H9 (cell line): ENCODE results near the gene ZBTB45. TPM values are rescaled to one million over a fixed set of nuclear protein-coding genes. Genes with fewer than 3 reads are reported as not detected.

Experiments used
- DNase-seq: peaks from one replicate; pipeline ENCODE4 v3.0.0-alpha.2; 2017
- H2AFZ ChIP-seq: one replicate; pipeline ENCODE4 v1.6.1; 2013; ENCODE audit warnings: mild to moderate bottlenecking, low read length, control low read depth, moderate library complexity
- H2AK5ac ChIP-seq: 2 replicates; pipeline ENCODE4 v1.6.1; 2013; ENCODE audit warnings: low read length, control low read depth, mixed read lengths; ENCODE audit not compliant: insufficient read length
- H2BK120ac ChIP-seq: one replicate; pipeline ENCODE4 v1.6.1; 2013; ENCODE audit warnings: low read depth, mild to moderate bottlenecking, low read length, control low read depth, inconsistent platforms; ENCODE audit not compliant: poor library complexity, severe bottlenecking
- H2BK12ac ChIP-seq: 2 replicates; pipeline ENCODE4 v1.6.1; 2013; ENCODE audit warnings: low read length, control low read depth, mixed read lengths, low read depth; ENCODE audit not compliant: insufficient read length
- H2BK15ac ChIP-seq: 2 replicates; pipeline ENCODE4 v1.6.1; 2013; ENCODE audit warnings: low read depth, low read length, control low read depth
- H2BK20ac ChIP-seq: one replicate; pipeline ENCODE4 v1.6.1; 2013; ENCODE audit warnings: low read depth, mild to moderate bottlenecking, low read length, control low read depth, inconsistent platforms; ENCODE audit not compliant: poor library complexity, severe bottlenecking
- H2BK5ac ChIP-seq: 2 replicates; pipeline ENCODE4 v1.6.1; 2013; ENCODE audit warnings: low read length, control low read depth, mixed read lengths; ENCODE audit not compliant: insufficient read length
- H3K14ac ChIP-seq: 2 replicates; pipeline ENCODE4 v1.6.1; 2013; ENCODE audit warnings: low read length, control low read depth; ENCODE audit not compliant: insufficient read depth
- H3K18ac ChIP-seq: 2 replicates; pipeline ENCODE4 v1.6.1; 2013; ENCODE audit warnings: low read depth, mild to moderate bottlenecking, mixed read lengths, low read length, control low read depth; ENCODE audit not compliant: insufficient read length
- H3K23ac ChIP-seq: 2 replicates; pipeline ENCODE4 v1.6.1; 2013; ENCODE audit warnings: low read length, control low read depth, mixed read lengths, low read depth; ENCODE audit not compliant: insufficient read length
- H3K23me2 ChIP-seq: 2 replicates; pipeline ENCODE4 v1.6.1; 2013; ENCODE audit warnings: low read depth, mild to moderate bottlenecking, mixed read lengths, low read length, control low read depth; ENCODE audit not compliant: insufficient read length, poor library complexity, severe bottlenecking
- H3K27ac ChIP-seq: 2 replicates; pipeline ENCODE4 v1.5.1; 2013; ENCODE audit warnings: low read length, control low read depth, mixed read lengths, low read depth; ENCODE audit not compliant: insufficient read length
- H3K27me3 ChIP-seq: 2 replicates; pipeline ENCODE4 v1.6.1; 2013; ENCODE audit warnings: low read length, control low read depth, inconsistent platforms; ENCODE audit not compliant: insufficient read depth
- H3K4ac ChIP-seq: 2 replicates; pipeline ENCODE4 v1.6.1; 2013; ENCODE audit warnings: low read depth, mild to moderate bottlenecking, control low read depth, inconsistent platforms, low read length, moderate library complexity
- H3K4me1 ChIP-seq: 2 replicates; pipeline ENCODE4 v1.6.1; 2013; ENCODE audit warnings: low read length, control low read depth, inconsistent platforms; ENCODE audit not compliant: insufficient read depth
- H3K4me2 ChIP-seq: 2 replicates; pipeline ENCODE4 v1.6.1; 2013; ENCODE audit warnings: low read length, control low read depth, mixed read lengths; ENCODE audit not compliant: insufficient read length, insufficient read depth
- H3K56ac ChIP-seq: 2 replicates; pipeline ENCODE4 v1.6.1; 2013; ENCODE audit warnings: low read depth, mild to moderate bottlenecking, mixed read lengths, low read length, control low read depth; ENCODE audit not compliant: insufficient read length
- H3K79me1 ChIP-seq: 2 replicates; pipeline ENCODE4 v1.6.1; 2013; ENCODE audit warnings: low read depth, mild to moderate bottlenecking, moderate library complexity, low read length, control low read depth, inconsistent platforms; ENCODE audit not compliant: insufficient read depth, poor library complexity, severe bottlenecking
- H3K79me2 ChIP-seq: 2 replicates; pipeline ENCODE4 v1.6.1; 2013; ENCODE audit warnings: low read length, control low read depth, inconsistent platforms; ENCODE audit not compliant: insufficient read depth
- H3K9ac ChIP-seq: 2 replicates; pipeline ENCODE4 v1.6.1; 2013; ENCODE audit warnings: low read length, control low read depth, mixed read lengths; ENCODE audit not compliant: insufficient read length; ENCODE audit errors: extremely low read depth
- H3K9me3 ChIP-seq: one replicate; pipeline ENCODE4 v1.6.1; 2013; ENCODE audit warnings: low read depth, low read length, inconsistent platforms; ENCODE audit not compliant: control insufficient read depth
- H3T11ph ChIP-seq: one replicate; pipeline ENCODE4 v1.6.1; 2013; ENCODE audit warnings: mild to moderate bottlenecking, low read length, control low read depth, inconsistent platforms
- H4K20me1 ChIP-seq: one replicate; pipeline ENCODE4 v1.6.1; 2013; ENCODE audit not compliant: control insufficient read depth, insufficient read length, insufficient read depth
- H4K5ac ChIP-seq: 2 replicates; pipeline ENCODE4 v1.6.1; 2013; ENCODE audit warnings: low read depth, mild to moderate bottlenecking, mixed read lengths, low read length, control low read depth; ENCODE audit not compliant: insufficient read length
- H4K8ac ChIP-seq: replicated peaks from 2 replicates; pipeline ENCODE4 v1.6.1; 2013; ENCODE audit warnings: low read length, control low read depth, mixed read lengths, low read depth; ENCODE audit not compliant: insufficient read length
- H4K91ac ChIP-seq: 2 replicates; pipeline ENCODE4 v1.6.1; 2013; ENCODE audit warnings: low read depth, mild to moderate bottlenecking, moderate library complexity, mixed read lengths, low read length, control low read depth; ENCODE audit not compliant: insufficient read length
- H3K27ac Mint-ChIP-seq, 3 experiments: 2 replicates in 2 of 3; 3 replicates in 1 of 3; pipeline ENCODE4 v1.8.0; 2020 to 2021; ENCODE audit warnings: mixed read lengths in 3 of 3, mild to moderate bottlenecking in 1 of 3, moderate library complexity in 1 of 3
- H3K27me3 Mint-ChIP-seq: 2 replicates; pipeline ENCODE4 v1.8.0; 2021; ENCODE audit warnings: low read depth, mild to moderate bottlenecking, moderate library complexity, mixed read lengths
- H3K36me3 Mint-ChIP-seq, 3 experiments: 2 replicates in 2 of 3; 3 replicates in 1 of 3; pipeline ENCODE4 v1.8.0; 2020 to 2021; ENCODE audit warnings: low read depth in 3 of 3, mixed read lengths in 3 of 3; ENCODE audit not compliant: insufficient read depth in 1 of 3
- H3K4me1 Mint-ChIP-seq, 2 experiments: 2 replicates each; pipeline ENCODE4 v1.8.0; 2020; ENCODE audit warnings: mixed read lengths in 2 of 2
- H3K4me3 Mint-ChIP-seq, 2 experiments: 2 replicates in 1 of 2; 3 replicates in 1 of 2; pipeline ENCODE4 v1.8.0; 2020 to 2021; ENCODE audit warnings: mild to moderate bottlenecking in 2 of 2, mixed read lengths in 2 of 2, moderate library complexity in 1 of 2
- H3K9me3 Mint-ChIP-seq, 2 experiments: 2 replicates in 1 of 2; 3 replicates in 1 of 2; pipeline ENCODE4 v1.8.0; 2020; ENCODE audit warnings: mild to moderate bottlenecking in 2 of 2, mixed read lengths in 2 of 2, moderate library complexity in 1 of 2
- CTCF ChIP-seq: fragments of 200-600 bp; sonication (generic); conservative IDR thresholded peaks from 3 replicates; pipeline ENCODE4 v1.8.0; 2021; ENCODE audit warnings: antibody characterized with exemption, mild to moderate bottlenecking
- WGBS: extraction: QIAGEN DNeasy Blood & Tissue Kit; methylation state at CpG from one replicate; pipeline ENCODE4 v1.1.7; 2013; ENCODE audit warnings: missing lambda C conversion rate, low lambda C conversion rate, mixed read lengths; ENCODE audit not compliant: insufficient read length; ENCODE audit errors: extremely low coverage; 5-methylcytosine and 5-hydroxymethylcytosine counted together
- total RNA-seq: library from RNA; stranded (reverse); gene quantifications from 2 replicates; pipeline ENCODE4 v1.2.1, GENCODE V29; 2021

Gene ZBTB45
- total RNA-seq, 1 experiment from 2014 or later, result 18.7 TPM

GRCh38 chr19:58515259-58515658 is 4.4 kb downstream of the ZBTB45 start:
- Histone ChIP-seq H3K23me2 (peaks cover 23% of the 10 kb centered on the region), H2BK20ac (no peak overlapping the region), H3K4me1 (no peaks in the 10 kb centered on the region; the same call in 1 of the 2 replicates), H3K79me2 (peaks cover 2% of the 10 kb centered on the region; the same call in 1 of the 2 replicates), H3K27ac (no peak overlapping the region), H3K79me1 (no peaks in the 10 kb centered on the region), H4K20me1 (no peaks in the 10 kb centered on the region), H3K9ac (no peak overlapping the region), H3K56ac (no peak overlapping the region), H2BK15ac (no peak overlapping the region), H3K18ac (no peak overlapping the region), H2AFZ (no peak overlapping the region), H2BK120ac (no peak overlapping the region), H3K14ac (no peak overlapping the region), H2BK5ac (no peak overlapping the region), H3K4ac (no peak overlapping the region), H3K4me2 (no peak overlapping the region), H3K27me3 (no peaks in the 10 kb centered on the region), H4K8ac (no peak overlapping the region), H2AK5ac (no peak overlapping the region), H3K9me3 (no peaks in the 10 kb centered on the region), H3K23ac (no peak overlapping the region), H4K5ac (no peak overlapping the region), H2BK12ac (no peak overlapping the region), H4K91ac (no peak overlapping the region), H3T11ph (no peak overlapping the region)
- DNase-seq, result no peak
- H3K4me1 Mint-ChIP-seq, result peaks cover 30 to 32% of the 10 kb centered on the region in 2 experiments
- peak overlapping the region; percentile 68 to 70 for H3K4me3 Mint-ChIP-seq
- peaks cover 9 to 19% (median 13%) of the 10 kb centered on the region in 3 experiments; a peak in 6 of 7 replicates for H3K36me3 Mint-ChIP-seq
- H3K9me3 Mint-ChIP-seq, result no peaks in the 10 kb centered on the region
- no CpG with 5 or more reads among the region's 2 CpGs for WGBS
- H3K27me3 Mint-ChIP-seq, result peaks cover 3% of the 10 kb centered on the region
- TF ChIP-seq CTCF, result no peak
- peak overlapping the region; percentile 34 to 95 (median 83) for H3K27ac Mint-ChIP-seq
